Umbilical cord (tissue), 2 donors: Measurements from ENCODE around the gene OR8J1. TPM values are rescaled to one million over a fixed set of nuclear protein-coding genes. Genes with fewer than 3 reads are reported as not detected.
"Not testable (repeated sequence)": the region's sequence is repeated elsewhere in the genome, so short reads cannot be mapped to it uniquely, and the experiment has no call there.

Experiments
- DNase-seq: peaks from one replicate; pipeline ENCODE4 v3.0.0-alpha.2; 2015; ENCODE audit warnings: low spot score
- total RNA-seq: library from RNA; depleted of rRNA; stranded (reverse); fragments of >200 nt; gene quantifications from one replicate; pipeline ENCODE4 v1.2.3, GENCODE V29; 2014; ENCODE audit warnings: low replicate concordance; ENCODE audit not compliant: insufficient read depth

The OR8J1 gene, protein sequence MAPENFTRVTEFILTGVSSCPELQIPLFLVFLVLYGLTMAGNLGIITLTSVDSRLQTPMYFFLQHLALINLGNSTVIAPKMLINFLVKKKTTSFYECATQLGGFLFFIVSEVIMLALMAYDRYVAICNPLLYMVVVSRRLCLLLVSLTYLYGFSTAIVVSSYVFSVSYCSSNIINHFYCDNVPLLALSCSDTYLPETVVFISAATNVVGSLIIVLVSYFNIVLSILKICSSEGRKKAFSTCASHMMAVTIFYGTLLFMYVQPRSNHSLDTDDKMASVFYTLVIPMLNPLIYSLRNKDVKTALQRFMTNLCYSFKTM
- total RNA-seq = 2.4 TPM

DNA sequence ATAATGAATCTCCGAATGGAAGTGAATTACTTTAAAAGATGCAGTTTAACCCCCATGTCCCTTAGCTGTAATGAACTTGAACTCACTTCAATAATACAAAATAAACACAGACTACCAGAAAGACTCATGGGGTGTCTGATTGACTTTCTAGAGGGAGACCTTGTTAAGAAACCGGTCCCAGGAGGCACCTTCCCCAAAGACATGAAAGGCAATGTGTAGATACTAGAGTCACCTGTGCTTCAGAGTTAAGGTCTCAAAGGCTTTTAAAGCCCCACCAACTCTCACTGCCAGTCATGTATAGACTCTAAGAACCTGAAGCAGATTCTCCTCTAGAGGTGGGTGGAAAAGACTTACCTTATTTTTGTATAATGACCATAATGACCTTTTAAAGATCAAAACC, at the start of gene OR8J1:
Gene OR8J1, plus strand, starts transcription at position 301 of the 400 bp plus-strand sequence. CDS start 5,956 bp downstream, outside the sequence.
- DNase-seq = no peak

DNA sequence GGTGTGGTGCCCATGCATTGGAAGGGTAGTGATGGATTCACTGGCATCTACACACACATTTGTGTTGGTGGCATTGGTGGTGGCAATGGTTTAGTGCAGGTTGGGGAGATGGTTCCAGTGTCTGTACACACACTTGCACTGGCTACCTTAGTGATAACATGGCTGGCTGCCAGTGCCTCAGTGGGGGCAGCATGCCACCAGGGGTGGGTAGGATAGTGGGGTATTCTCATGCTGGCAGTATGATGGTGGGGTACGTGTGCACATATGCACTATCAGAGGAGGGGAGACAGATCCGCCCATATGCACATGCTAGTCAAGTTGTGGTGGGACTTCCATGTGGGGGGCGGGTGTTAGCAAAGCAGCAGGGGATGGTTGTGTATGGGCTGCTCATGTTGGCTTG, 46.3 kb upstream of the OR8J1 start:
- no peak for DNase-seq

DNA sequence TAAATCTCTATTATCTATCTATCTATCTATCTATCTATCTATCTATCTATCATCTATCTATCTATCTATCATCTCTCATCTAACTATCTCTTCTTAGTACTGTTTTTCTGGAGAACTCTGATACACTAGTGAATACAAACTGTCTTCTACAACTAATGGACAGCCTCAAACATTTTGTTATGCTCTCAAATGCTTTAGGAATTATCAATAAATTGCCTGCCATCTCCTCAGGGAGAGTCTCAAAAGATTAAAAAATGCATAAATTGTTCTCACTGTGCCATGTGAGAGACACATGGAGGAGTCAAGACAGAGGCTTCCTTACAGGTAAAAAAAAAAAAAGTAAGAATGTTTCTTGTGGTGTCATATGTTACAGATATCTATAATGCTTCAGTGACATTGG, 39.2 kb upstream of the OR8J1 start, which contains the start of gene OR8K3:
Gene OR8K3, plus strand, starts transcription at position 301 of the 400 bp plus-strand sequence. CDS start 3,163 bp downstream, outside the sequence.
- DNase-seq = no peak

GRCh38 chr11:56331861-56332491, 22.1 kb upstream of the OR8J1 start:
- DNase-seq = no peak

DNA sequence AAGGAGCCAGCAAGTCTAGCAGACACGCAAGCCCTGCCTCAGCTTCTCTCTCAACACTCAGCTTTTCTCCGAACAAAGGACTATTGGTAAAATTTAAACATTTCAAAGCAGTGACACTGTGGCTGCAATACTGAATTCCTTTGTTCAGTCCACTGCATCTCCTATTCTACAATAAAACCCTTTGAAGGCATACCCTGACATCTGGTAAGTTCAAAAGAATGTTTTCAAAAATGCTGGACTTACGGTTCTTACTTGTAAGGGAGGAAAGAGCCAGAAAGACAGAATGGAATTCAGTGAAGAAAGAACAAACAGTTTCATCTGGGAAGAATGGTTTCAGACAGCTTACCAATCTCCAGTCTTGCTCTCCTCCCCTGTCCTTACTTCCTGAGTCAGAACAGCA, 20.9 kb upstream of the OR8J1 start:
- DNase-seq = peak; percentile 1

DNA sequence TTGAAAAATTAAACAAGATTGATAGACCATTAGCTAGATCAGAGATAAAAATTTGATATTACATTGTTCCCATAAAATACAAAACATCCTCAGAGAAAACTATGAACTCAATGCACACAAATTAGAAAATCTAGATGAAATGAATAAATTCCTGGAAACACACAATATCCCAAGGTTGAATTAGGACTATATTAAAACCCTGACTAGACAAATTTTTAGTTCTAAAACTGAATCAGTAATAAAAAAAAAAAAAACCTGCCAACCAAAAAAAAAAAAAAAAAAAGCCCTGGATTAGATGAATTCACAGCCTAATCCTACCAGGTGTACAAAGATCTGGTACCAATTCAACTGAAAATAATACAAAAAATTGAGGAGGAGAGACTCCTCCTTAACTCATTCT, 13.8 kb upstream of the OR8J1 start:
- no peak for DNase-seq

- DNase-seq = no peak
Observed at GRCh38 chr11:56345739-56346138, 8.4 kb upstream of the OR8J1 start, which contains the start of gene OR8K1. TSS of gene OR8K1 (plus strand) at chr11:56346039. CDS start at chr11:56346039, 0 bp downstream.

DNA sequence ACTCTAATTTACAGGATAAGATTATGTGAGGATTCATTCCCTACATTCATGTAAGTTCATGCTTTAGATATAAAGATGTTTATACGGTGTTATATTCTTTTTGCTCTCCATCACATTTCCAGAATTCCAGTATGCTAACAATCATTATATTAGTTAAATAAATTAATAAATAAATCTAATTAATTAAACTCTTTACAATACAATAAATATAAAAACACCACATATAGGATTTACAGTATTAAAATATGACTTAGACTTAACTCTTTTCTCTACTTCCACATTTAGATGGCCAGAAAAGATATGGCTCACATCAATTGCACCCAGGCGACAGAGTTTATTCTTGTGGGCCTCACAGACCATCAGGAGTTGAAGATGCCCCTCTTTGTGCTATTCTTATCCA, 21.2 kb downstream of the OR8J1 start, which contains the start of gene OR8U1:
Gene OR8U1, plus strand, starts transcription at position 301 of the 400 bp plus-strand sequence. Its CDS starts 0 bp downstream, at position 301.
- no peak for DNase-seq

DNA sequence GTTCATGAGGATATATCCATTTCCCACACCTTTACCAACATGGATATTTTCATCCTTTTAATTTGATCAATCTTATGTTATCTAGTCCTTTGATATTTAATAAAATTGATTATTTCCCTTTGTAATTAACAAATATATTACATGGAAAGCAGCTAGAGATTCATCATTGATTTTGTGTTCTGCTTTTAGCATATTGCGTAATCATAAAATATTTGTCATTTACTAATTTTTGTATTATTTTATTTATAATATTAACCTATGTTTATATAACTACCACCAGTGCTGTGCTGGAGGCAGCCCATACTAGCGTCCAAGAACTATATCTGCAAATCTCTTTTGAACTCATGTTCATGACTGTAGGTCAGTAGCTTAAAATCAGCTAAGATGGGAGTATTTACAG, 26.0 kb downstream of the OR8J1 start:
- DNase-seq = no peak

DNA sequence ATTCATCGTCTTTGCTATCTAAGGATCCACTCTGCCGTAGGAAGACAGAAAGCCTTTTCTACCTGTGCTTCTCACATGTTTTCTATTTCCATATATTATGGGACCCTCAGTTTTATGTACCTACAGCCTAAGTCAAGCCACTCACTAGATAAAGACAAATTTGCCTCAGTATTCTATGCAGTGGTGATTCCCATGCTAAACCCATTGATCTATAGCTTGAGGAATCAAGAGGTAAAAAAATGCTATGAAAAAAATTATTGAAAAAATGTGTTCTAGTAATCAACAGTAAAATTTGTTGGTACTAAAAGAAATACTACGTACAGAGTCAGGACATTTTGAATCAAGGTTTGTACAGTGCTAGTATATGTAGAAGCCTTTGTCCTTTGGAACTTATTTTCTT, 40.3 kb downstream of the OR8J1 start:
- no peak for DNase-seq

DNA sequence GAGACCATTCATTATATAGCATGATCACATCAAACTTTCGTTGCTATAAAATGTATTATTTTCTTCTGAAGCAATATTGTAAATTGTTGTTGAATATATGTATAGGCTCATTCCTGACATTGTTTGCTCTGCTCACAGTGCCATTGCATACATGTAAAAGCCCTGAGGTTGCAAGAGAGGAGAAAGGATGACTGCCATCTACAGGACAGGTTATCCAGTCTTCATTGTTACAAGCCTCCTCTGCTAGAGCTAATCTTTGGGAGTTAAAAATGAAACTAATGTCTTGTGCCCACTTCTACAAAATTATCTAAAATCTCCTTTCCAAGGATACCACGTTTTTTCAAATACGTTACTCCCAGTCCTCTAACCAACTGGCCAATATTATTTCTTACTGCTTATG, 42.0 kb downstream of the OR8J1 start:
- DNase-seq = no peak

DNA sequence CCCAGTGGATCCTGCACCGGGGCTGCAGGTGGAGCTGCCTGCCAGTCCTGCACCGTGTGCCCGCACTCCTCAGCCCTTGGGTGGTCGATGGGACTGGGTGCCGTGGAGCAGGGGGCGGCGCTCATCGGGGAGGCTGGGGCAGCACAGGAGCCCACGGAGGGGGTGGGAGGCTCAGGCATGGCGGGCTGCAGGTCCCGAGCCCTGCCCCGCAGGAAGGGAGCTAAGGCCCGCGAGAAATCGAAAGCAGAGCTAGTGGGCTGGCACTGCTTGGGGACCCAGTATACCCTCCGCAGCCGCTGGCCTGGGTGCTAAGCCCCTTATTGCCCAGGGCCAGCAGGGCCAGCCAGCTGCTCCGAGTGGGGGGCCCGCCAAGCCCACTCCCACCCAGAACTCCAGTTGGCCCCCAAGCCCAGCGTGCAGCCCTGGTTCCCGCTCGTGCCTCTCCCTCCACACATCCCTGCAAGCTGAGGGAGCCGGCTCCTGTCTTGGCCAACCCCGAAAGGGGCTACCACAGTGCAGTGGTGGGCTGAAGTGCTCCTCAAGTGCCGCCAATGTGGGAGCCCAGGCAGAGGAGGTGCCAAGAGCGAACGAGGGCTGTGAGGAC, 47.9 kb downstream of the OR8J1 start:
- not testable (repeated sequence) for DNase-seq

- DNase-seq = no peak
Observed at GRCh38 chr11:56404393-56404792, 50.3 kb downstream of the OR8J1 start.

GRCh38 chr11:56410801-56411200, 56.7 kb downstream of the OR8J1 start:
- DNase-seq = no peak

Other genes starting within 250 kb of the OR8J1 start
- 2.2 TPM for gene OR8H3, start 231.9 kb upstream of the OR8J1 start, total RNA-seq
- 2.9 TPM for gene OR8J3, start 214.1 kb upstream of the OR8J1 start, total RNA-seq
- 6.0 TPM for gene OR8K5, start 194.0 kb upstream of the OR8J1 start, total RNA-seq
- gene OR5J2, start 177.7 kb upstream of the OR8J1 start, total RNA-seq = 1.4 TPM
- 4.3 TPM for gene OR5T2, start 120.0 kb upstream of the OR8J1 start, total RNA-seq
- 8.9 TPM for gene OR5T3, start 102.0 kb upstream of the OR8J1 start, total RNA-seq
- 5.1 TPM for gene OR5T1, start 80.1 kb upstream of the OR8J1 start, total RNA-seq
- 7.9 TPM for gene OR8H1, start 62.0 kb upstream of the OR8J1 start, total RNA-seq
- 6.0 TPM for gene OR8K3, start 39.1 kb upstream of the OR8J1 start, total RNA-seq
- 4.6 TPM for gene OR8K1, start 8.3 kb upstream of the OR8J1 start, total RNA-seq
- gene OR8U1, start 21.3 kb downstream of the OR8J1 start, total RNA-seq = 3.6 TPM
- not detected for gene OR5AL1, start 58.4 kb downstream of the OR8J1 start, total RNA-seq
- gene OR5M3, start 119.1 kb downstream of the OR8J1 start, total RNA-seq = 5.8 TPM
- gene OR5M8, start 137.1 kb downstream of the OR8J1 start, total RNA-seq = not detected
- gene OR5M11, start 189.0 kb downstream of the OR8J1 start, total RNA-seq = not detected
- gene OR5M10, start 223.4 kb downstream of the OR8J1 start, total RNA-seq = not detected